Thymus (tissue), 11 donors: Measurements from ENCODE around the gene MGMT. TPM values are rescaled to one million over a fixed set of nuclear protein-coding genes. Genes with fewer than 3 reads are reported as not detected.

Experiments used
- DNase-seq, 9 donors: peaks; one replicate each; pipeline ENCODE4 v3.0.0-alpha.2; 2013; ENCODE audit warnings: low spot score in 9 of 9, low read depth in 6 of 9, missing footprints in 1 of 9
- H3K27ac ChIP-seq, 2 donors: one replicate each; pipeline ENCODE4 v1.5.1; 2013; ENCODE audit warnings: control low read depth in 1 of 2, low read depth in 1 of 2, low read length in 1 of 2, mild to moderate bottlenecking in 1 of 2, moderate library complexity in 1 of 2
- H3K27me3 ChIP-seq, 2 donors: one replicate each; pipeline ENCODE4 v1.5.1; 2013; ENCODE audit warnings: low read length in 1 of 2; ENCODE audit not compliant: control insufficient read depth in 2 of 2, insufficient read depth in 1 of 2
- H3K36me3 ChIP-seq, 2 donors: one replicate each; pipeline ENCODE4 v1.5.1; 2013; ENCODE audit warnings: low read length in 1 of 2, mild to moderate bottlenecking in 1 of 2, moderate library complexity in 1 of 2; ENCODE audit not compliant: control insufficient read depth in 2 of 2, insufficient read depth in 2 of 2
- H3K4me1 ChIP-seq, 2 donors: one replicate each; pipeline ENCODE4 v1.5.1; 2013; ENCODE audit warnings: low read length in 2 of 2; ENCODE audit not compliant: control insufficient read depth in 2 of 2, insufficient read depth in 2 of 2
- H3K4me3 ChIP-seq, 2 donors: one replicate each; pipeline ENCODE4 v1.5.1; 2013; ENCODE audit warnings: low read length in 2 of 2, control low read depth in 1 of 2, mild to moderate bottlenecking in 1 of 2
- H3K9me3 ChIP-seq, 2 donors: one replicate each; pipeline ENCODE4 v1.5.1; 2013; ENCODE audit warnings: low read length in 1 of 2, mild to moderate bottlenecking in 1 of 2; ENCODE audit not compliant: control insufficient read depth in 2 of 2, insufficient read depth in 1 of 2
- WGBS: extraction: QIAGEN DNeasy Blood & Tissue Kit; methylation state at CpG from one replicate; pipeline ENCODE4 v1.1.7; 2013; 5-methylcytosine and 5-hydroxymethylcytosine counted together
- polyA plus RNA-seq: library from polyadenylated mRNA; stranded (reverse); fragments of 200-250 nt; gene quantifications from one replicate; pipeline ENCODE4 v1.2.3, GENCODE V29; 2013
- total RNA-seq: library from RNA; stranded (reverse); fragments of 120-200 nt; gene quantifications from one replicate; pipeline ENCODE4 v1.2.4, GENCODE V29; 2013
- donor health status: healthy.

MGMT gene
- total and polyA plus RNA-seq, 2 donors = 20.9 to 42.4 TPM

DNA sequence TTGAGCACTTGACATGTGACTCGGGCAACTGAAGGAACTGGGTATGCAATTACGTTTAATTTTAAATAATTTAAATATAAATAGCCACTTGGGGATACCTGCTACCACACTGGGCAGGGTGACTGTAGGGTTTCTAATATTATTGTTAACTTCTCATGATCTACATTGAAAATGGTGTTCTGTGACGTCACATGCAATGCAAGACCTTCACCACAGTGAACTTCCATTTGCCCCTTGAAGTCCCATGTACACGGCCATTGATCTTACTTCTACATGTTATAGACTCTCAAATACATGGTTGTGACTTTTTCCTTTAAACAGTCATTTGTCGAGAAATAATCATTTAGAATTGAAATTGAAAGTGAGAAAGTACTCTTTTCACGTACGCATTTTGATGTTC is 154.0 kb downstream of the MGMT start:
- no peak for DNase-seq
- H3K27me3 ChIP-seq = no peaks in the 10 kb centered on the region
- H3K9me3 ChIP-seq = no peaks in the 10 kb centered on the region
- no peaks in the 10 kb centered on the region for H3K4me1 ChIP-seq
- no peak overlapping the region for H3K27ac ChIP-seq
- H3K36me3 ChIP-seq = no peaks in the 10 kb centered on the region
- H3K4me3 ChIP-seq = no peak overlapping the region
- WGBS = 98% methylated on average over 7 of the region's 7 CpGs

DNA sequence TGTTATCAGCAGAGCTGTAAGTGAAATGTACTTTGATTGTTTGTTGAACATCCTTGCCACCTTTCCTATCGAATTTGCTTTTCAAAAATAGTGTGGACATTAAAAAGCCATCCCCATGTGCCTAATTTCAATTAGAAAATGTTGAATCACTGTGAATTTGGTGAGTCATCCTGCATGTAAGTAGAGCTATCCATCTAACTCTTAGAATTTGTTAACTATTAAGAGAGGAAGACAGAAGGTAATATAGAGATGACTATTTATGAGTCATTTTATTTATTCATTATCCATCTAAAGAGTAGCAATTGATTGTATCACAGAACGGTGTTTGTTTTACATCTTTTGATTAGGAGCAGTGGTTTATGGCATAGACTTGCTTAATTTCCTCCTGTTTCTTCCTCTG is 154.7 kb downstream of the MGMT start:
- H3K4me1 ChIP-seq = peaks cover 0 to 1% of the 10 kb centered on the region in 2 donors
- no peak overlapping the region for H3K4me3 ChIP-seq
- no peak for DNase-seq
- no peaks in the 10 kb centered on the region for H3K9me3 ChIP-seq
- H3K27ac ChIP-seq = no peak overlapping the region
- H3K27me3 ChIP-seq = no peaks in the 10 kb centered on the region
- H3K36me3 ChIP-seq = no peaks in the 10 kb centered on the region
- 48% methylated on average over 2 of the region's 2 CpGs for WGBS

DNA sequence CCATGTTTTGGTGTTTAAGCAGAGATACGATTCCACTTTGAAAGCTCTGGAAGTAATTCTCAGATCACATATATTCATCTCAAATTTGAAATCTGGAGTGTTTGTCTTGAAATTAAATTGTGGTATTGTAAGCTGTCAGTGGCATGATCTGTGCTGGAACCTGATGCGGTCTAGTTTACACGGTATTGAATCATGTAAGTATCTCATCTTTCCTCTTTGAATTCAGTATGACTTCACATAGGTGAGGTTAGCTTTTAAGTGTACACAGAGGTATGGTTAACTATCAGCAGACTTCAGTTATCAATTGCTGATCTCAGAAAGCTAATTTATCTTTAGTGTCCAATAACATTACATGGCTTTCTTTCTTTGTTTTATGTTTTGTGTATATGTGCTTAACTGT is 155.2 kb downstream of the MGMT start:
- Histone ChIP-seq H3K4me1 (peaks cover 0 to 4% of the 10 kb centered on the region in 2 donors), H3K36me3 (no peaks in the 10 kb centered on the region), H3K4me3 (no peak overlapping the region), H3K27ac (no peak overlapping the region), H3K9me3 (no peaks in the 10 kb centered on the region), H3K27me3 (no peaks in the 10 kb centered on the region)
- WGBS = 93% methylated on average over 3 of the region's 3 CpGs
- no peak for DNase-seq

DNA sequence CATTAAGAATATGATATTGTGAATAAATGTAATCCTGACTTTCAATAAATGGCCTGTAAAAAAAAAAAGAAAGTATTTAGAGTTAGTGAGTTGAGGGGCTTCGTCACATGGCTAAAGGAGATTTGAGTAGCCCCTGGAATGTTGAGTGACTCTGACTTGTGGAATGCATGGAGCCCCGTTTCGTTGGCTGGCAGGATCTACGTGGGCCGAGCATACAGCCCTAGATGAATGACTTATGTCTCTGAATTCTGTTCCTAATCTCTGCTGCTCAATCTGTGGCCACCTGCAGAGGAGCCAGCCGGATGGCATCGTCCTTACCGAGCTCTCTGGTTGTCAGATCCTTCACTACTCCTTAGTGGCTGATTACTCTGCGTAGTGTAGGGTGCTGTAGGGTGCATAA is 155.7 kb downstream of the MGMT start:
- Histone ChIP-seq H3K27me3 (no peaks in the 10 kb centered on the region), H3K4me1 (peaks cover 0 to 4% of the 10 kb centered on the region in 2 donors), H3K27ac (no peak overlapping the region), H3K9me3 (no peaks in the 10 kb centered on the region), H3K36me3 (no peaks in the 10 kb centered on the region), H3K4me3 (no peak overlapping the region)
- DNase-seq = no peak
- whole genome bisulfite sequencing = 96% methylated on average over 9 of the region's 9 CpGs

DNA sequence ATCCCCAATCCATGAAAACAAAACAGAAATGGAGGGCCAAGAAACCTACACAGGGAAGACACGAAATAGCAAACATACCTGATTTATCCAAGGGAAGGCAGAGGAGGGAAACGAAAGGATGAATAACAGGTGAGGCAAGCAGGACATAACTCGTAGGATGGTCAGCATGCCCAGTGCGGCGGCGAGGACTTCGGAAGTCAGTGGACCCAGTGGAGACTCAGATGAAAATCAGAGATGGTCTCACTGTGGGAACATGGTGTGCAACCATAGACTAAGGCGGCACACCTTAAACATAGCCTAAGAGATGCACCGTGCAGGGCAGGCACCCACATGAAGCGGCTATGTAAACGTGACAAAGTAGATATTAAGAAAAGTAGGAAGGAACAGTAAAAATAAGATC is 157.5 kb downstream of the MGMT start:
- H3K9me3 ChIP-seq = no peaks in the 10 kb centered on the region
- no peaks in the 10 kb centered on the region for H3K27me3 ChIP-seq
- whole genome bisulfite sequencing = 98% methylated on average over 11 of the region's 11 CpGs
- H3K27ac ChIP-seq = no peak overlapping the region
- H3K4me1 ChIP-seq = peaks cover 0 to 7% of the 10 kb centered on the region in 2 donors
- H3K4me3 ChIP-seq = no peak overlapping the region
- no peaks in the 10 kb centered on the region for H3K36me3 ChIP-seq
- no peak for DNase-seq

DNA sequence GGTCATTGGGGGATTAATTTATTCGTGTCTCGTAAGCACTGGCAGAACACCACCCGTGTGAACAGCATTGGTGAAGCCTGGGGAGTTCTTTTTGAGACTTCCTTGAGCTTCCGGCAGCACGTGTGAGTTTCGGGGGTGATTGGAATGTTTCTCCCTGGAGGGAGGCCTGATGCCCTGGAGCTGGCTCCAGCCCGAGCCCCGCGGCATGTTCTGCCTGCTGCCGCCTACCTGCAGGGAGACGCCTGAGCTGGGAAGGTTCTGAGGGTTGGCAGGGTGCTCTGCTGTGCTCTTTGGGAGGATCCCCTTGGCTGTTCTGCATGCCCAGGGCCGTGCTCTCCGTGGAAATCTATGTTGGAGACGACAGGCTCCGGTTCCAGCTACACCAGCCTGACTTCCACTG is 159.3 kb downstream of the MGMT start:
- no peak for DNase-seq
- no peaks in the 10 kb centered on the region for H3K36me3 ChIP-seq
- H3K4me1 ChIP-seq = peaks cover 0 to 7% of the 10 kb centered on the region in 2 donors
- WGBS = 95% methylated on average over 15 of the region's 15 CpGs
- H3K4me3 ChIP-seq = no peak overlapping the region
- peak overlapping the region in 1 of 2 donors; percentile 12 for H3K27ac ChIP-seq
- no peaks in the 10 kb centered on the region for H3K9me3 ChIP-seq
- H3K27me3 ChIP-seq = no peaks in the 10 kb centered on the region

DNA sequence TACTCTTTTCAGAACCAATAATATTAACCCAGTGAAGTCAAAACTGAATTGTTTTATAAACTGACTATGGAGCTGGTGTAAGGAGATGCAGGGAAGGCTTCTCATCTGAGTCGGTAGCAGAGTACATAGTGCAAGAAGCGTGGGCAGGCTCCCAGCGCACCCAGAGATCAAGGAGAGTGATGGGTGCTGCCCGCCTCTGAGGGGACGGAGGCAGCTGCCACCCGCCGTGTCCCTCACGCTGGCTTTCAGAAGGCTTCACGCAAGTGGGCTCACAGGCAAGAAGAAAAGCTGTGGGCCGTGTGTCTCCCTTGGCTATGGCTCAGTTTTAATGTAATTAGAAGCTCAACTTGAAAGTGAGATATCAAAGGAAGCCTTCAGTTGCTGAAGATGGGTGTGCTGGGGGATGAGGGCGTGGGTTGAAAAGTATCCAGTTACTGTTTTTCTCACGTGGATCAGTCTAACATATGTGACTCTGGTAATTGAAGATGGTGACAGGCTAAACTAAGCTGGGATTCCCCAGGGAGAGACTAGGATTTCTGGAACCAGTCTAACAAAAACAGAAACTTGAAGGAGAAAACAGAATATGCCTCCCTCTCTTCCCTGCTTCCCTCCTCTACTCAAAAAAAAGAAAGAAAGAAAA is 159.9 kb downstream of the MGMT start:
- Histone ChIP-seq H3K4me3 (no peak overlapping the region), H3K9me3 (no peaks in the 10 kb centered on the region), H3K36me3 (no peaks in the 10 kb centered on the region), H3K27me3 (no peaks in the 10 kb centered on the region), H3K4me1 (peaks cover 0 to 7% of the 10 kb centered on the region in 2 donors), H3K27ac (peak overlapping the region; percentile 8 to 62)
- DNase-seq = peak in 5 of 9 donors; percentile 3 to 35 (median 8)
- WGBS = 83% methylated on average over 12 of the region's 12 CpGs

DNA sequence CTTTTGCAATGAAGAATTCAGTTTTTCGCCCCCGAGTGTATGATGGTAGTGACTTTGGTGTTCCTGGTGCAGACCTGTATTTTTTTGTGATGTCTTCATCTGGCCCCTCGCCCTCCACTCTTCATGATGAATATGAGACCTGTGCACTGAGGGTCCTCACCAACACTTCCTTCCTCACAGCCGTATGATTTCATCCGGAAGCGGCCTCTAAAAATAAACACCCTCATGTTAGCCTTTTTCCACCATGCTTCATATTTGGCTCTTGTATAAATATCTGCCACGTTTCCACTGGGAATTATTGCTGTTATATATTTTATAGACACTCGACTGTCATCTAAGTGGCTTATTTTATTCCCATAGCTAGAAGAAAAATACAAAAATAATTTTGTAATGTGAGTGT is 160.4 kb downstream of the MGMT start:
- H3K9me3 ChIP-seq = no peaks in the 10 kb centered on the region
- no peak overlapping the region for H3K4me3 ChIP-seq
- H3K4me1 ChIP-seq = peaks cover 0 to 7% of the 10 kb centered on the region in 2 donors
- no peaks in the 10 kb centered on the region for H3K27me3 ChIP-seq
- peak in 2 of 9 donors; percentile 5 to 18 for DNase-seq
- 53% methylated on average over 8 of the region's 8 CpGs for WGBS
- H3K36me3 ChIP-seq = no peaks in the 10 kb centered on the region
- peak overlapping the region in 1 of 2 donors; percentile 62 for H3K27ac ChIP-seq

DNA sequence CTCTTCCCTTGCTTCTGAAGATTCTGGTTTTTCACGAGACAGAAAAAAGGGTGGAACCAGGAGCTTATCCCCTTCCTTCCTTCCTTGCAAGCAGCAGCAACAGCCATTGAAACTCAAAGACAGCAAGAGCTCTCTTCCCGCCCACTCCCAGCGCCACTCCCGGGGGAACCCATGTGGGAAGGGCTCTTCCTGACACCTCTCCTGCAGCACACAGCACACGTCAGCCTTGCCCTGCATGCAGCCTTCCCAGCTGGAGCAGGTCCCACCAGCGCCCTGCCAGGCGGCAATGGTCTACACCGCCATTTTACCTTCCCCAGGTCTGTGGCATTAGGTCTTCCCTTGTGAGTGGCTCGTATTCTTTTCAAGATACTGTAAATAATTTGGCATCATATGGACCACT is 161.8 kb downstream of the MGMT start:
- H3K4me3 ChIP-seq = no peak overlapping the region
- 97% methylated on average over 9 of the region's 9 CpGs for WGBS
- H3K4me1 ChIP-seq = peaks cover 0 to 7% of the 10 kb centered on the region in 2 donors
- no peaks in the 10 kb centered on the region for H3K9me3 ChIP-seq
- no peaks in the 10 kb centered on the region for H3K27me3 ChIP-seq
- H3K36me3 ChIP-seq = no peaks in the 10 kb centered on the region
- DNase-seq = no peak
- H3K27ac ChIP-seq = no peak overlapping the region
